Stimulated activated CD4-positive, alpha-beta T cell treated with anti-CD3 and anti-CD28 coated beads, Interleukin-15, amount 100 ng/mL, for 48 hours (primary cell): Measurements from ENCODE around the gene LAMC2.

Experiments used
- DNase-seq, 2 donors: peaks; one replicate each; pipeline ENCODE4 v3.0.0-alpha.2; 2020; ENCODE audit warnings: low read depth in 2 of 2

LAMC2 gene

DNA sequence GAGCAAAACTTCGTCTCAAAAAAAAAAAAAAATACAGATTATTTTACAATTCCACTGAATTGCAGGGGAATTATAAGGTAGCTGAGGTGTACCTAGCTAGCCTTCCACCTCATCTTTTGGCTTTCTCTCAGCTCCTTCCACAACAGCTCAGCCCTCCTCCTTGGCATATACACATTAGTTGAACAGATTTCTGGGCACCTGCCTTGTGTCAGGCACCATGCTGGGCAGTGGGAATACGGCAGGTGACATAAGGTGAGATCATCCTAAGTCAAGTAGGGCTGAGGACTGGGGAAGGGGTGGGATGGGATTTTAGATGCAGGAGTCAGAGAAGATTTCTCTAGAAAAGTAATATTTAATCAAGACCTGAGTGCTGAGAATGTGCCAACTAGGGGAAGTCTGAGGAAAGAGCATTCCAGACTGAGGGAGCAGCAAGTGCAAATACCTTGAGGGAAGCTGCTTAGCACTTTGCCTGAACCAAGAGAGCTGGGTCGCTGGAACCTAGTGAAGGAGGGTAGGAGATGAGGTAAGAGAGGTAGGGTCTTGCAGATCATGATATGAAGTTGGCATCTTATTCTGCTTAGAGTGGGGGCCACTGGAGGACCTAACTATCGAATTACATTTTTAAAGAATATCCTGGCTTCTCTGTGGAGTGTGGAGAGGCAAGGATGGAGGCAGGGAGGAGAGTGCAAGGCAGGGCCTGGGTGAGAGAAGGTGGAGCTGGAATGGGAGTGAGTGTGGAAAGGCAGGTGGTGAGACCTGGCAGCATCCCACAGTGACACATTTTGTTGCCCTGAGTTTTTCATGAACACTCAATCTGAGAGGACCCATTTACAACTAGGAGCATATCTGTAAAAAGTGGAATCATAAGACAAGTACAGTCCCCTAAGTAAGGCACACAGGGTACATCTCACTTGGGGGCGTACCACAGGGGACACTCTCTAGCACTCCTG, 28.2 kb downstream of the LAMC2 start:
- DNase-seq, result no peak

DNA sequence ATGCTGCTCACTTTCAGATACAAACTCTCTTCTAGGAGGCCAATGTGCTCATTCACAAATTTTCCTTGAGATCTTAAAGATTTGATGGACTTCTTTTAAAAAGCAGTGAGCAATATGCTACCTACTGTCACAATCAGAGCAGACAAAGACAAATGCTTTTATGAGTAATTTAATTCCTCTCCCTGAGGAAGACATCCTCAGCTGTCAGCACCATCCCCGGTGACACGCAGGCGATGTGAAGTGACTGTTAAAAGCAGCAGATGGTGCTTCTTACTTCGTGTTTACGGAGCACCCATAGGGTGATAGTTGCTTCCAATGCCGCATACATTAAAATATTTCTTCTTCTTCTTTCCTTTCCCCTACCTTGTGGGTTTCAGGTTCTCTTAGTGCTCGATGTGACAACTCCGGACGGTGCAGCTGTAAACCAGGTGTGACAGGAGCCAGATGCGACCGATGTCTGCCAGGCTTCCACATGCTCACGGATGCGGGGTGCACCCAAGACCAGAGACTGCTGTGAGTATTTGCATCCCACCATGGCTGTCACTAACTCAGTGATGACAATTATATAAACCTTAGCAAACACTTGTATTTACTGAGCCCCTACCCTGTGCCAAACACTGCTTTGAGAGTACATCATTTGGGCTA, 29.1 kb downstream of the LAMC2 start:
- DNase-seq, result no peak

DNA sequence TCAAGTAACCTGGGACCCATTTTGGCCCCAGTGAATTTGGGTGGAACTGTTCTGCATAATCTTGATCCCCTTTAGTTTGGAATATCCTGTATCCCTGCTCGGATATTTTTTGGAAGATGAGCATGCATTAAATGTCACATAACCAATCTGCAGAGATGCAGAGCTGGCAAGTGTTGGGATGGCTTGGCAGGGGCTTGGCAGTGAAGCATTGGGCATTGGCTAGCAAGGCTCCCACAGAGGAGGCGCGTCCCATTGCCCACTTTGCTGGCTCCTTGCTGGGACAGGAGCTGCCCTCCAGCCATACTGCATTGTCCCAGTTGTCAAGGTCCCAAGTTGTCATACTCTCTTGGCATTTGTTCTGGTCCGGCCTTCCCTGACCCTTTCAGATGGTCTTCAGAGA, 29.9 kb downstream of the LAMC2 start:
- DNase-seq, result no peak

DNA sequence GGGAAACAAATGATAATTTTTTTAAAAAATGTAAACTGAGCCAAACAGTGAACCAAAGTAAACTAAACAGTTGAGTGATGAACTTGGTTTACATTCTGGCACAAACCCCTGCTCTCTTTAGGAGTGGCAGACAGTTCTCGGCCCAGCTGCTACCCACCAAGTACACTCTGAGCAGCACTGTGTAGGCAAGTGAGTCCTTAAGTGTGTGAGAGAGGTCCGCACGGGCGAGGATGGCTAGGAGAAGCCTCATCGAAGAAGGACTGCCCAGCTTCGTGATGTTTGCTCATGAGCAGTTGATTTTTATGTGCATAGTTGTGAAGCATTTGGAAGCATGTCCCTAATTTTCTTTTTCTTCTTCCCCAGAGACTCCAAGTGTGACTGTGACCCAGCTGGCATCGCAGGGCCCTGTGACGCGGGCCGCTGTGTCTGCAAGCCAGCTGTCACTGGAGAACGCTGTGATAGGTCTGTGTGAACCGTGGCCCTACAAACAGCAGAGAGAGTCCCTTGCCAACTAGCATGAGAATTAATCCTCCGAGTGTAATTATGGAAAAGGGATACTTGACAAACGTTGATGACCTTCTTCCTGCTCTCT, 32.1 kb downstream of the LAMC2 start:
- no peak for DNase-seq

DNA sequence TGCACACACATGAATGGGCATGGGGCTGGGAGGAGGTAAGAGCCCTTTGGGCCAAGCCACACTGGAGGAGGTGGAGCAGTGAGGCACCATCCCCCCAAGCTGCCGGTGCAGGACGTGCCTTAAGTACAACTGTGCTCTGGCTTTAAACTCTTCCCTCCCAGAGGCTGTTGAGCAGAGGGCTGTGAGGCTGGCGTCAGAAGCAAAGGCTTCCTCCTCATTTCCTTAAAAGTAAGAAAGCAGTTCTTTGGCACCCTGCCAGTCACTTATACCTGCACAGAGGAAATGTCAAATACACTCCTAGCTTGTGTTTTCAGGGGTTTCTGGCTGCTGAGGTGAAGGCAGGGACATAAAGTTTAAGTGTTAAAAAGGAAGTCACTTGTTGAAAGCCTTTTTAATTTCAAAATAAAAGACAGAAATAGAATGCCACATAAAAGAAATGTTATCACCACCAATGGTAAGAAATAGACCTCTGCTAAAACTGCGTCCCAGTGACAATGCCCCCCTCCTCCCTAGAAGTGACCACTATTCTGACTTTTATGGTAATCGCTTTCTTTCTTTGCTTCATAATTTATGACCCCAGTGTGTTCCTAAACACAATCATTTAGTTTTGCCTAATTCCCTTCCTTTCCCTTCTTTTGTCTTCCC, 33.0 kb downstream of the LAMC2 start:
- DNase-seq, result peak in 1 of 2 donors; percentile 6

DNA sequence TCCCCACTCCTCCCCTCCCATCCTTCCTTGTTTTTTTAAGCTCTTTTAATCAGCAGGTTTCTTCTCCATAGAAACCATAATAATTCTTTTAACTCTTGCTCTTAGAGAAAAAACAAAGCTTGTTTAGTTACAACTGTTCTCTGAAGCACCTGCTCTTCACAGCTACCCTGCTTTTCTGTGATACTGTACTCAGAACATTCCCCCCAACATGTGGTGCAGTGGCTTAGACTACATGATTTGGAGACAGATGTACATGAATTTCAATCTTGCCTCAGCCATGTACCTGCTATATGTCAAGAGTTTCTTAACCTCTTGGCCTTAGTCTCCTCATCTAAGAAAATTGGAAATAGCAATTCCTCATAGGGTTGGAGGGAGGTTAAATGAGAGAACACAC, 33.5 kb downstream of the LAMC2 start:
- DNase-seq, result no peak

DNA sequence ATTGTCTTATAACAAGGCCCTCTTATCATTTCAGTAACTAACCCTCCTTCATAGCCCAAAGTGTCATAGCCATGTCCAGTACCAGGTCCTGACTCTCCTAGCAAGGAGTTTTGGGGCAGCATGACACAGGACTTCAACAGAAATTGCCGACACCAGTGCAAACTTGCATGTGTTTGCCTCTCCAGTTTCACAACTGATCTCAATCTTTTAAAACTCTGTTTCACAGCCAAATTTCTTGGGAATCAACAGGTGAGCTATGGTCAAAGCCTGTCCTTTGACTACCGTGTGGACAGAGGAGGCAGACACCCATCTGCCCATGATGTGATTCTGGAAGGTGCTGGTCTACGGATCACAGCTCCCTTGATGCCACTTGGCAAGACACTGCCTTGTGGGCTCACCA, 36.8 kb downstream of the LAMC2 start:
- no peak for DNase-seq

DNA sequence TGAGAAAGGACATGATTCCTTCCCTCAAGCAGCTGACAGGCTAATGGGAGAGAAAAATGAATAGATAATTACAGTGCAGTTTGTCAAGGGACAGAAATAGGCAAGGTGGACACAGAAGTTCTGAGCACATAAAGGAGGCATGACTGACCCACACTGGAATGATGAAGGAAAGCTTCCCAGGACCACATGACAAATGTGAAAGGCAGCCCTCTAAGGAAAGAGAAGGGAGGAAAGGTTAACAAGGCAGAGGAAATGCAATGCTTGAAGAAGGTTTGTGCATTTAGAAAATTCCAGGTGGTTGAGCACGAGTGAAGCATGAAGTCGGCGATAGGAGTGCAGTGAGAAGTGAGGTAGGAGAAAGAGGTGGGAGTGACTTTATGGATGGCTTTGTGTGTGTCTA, 37.4 kb downstream of the LAMC2 start:
- no peak for DNase-seq

DNA sequence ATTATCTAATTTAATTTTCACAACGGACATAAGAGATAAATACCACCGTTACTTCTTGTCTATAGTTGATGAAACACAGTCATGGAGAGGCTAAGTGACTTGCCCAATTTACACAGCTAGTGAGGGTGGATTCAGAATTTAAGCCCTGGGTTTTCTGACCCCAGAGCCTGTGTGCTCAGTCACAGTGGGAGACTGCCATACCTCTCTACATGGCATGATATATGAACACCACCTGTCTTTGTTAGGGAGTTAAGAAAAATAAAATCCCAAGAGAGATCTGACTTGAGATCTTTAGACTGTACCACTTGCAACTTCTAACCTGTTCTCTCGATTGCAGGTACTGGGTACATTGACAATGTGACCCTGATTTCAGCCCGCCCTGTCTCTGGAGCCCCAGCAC, 40.3 kb downstream of the LAMC2 start:
- DNase-seq, result no peak

DNA sequence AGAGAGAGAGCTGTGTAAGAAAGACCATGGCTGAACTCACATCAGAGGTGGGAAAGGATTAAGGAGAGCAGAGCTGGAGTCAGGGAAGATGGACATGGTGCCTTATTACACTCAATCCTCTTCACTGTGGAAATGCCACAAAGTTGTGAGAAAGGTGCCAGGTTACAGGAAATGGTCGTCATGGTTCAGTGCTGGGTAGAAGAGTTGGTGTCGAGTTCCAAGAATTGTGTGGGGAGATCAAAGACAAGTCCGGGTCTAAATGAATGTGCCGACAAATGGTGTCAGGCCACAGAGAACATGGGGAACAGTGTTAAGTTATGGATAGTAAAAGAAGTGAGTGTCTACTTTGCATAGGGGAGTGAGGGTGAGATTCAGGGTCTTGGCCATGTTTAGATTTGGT, 40.9 kb downstream of the LAMC2 start:
- DNase-seq, result no peak

DNA sequence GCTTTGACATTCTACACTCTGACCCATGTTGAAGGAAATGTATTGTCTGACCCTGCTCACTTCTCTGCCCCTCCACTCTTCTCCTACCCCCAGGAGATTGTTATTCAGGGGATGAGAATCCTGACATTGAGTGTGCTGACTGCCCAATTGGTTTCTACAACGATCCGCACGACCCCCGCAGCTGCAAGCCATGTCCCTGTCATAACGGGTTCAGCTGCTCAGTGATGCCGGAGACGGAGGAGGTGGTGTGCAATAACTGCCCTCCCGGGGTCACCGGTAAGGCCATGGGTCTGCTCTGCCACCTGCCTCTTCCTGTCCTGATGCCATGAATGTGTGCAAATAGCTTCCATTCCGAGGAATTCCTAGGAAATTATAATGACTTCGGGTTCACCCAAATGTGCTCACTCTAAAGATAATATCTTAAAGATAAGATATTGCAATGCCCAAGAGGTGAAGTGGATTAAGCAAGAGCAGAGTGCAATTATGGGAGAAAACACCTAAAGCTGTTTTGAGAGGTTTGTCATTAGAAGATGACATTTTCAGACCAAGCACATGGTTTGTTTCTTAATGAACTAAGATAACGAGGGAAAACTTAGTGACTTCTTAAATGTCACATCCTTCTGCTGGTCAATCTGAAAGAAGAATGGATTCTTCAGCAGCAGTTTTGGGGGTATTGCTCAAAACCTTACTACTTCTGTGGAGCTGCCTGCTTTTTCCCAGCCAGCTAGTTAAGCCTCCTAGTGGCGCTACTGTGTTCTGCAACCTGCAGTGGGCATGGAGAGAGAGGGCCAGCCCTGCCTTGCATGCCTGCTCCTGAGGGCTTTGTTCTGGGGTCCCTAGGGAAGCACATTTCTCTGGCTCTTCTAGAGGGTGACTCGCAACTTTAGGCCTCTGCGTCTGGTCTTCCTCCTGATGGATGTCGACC, 41.6 kb downstream of the LAMC2 start:
- DNase-seq, result peak in 1 of 2 donors; percentile 14

DNA sequence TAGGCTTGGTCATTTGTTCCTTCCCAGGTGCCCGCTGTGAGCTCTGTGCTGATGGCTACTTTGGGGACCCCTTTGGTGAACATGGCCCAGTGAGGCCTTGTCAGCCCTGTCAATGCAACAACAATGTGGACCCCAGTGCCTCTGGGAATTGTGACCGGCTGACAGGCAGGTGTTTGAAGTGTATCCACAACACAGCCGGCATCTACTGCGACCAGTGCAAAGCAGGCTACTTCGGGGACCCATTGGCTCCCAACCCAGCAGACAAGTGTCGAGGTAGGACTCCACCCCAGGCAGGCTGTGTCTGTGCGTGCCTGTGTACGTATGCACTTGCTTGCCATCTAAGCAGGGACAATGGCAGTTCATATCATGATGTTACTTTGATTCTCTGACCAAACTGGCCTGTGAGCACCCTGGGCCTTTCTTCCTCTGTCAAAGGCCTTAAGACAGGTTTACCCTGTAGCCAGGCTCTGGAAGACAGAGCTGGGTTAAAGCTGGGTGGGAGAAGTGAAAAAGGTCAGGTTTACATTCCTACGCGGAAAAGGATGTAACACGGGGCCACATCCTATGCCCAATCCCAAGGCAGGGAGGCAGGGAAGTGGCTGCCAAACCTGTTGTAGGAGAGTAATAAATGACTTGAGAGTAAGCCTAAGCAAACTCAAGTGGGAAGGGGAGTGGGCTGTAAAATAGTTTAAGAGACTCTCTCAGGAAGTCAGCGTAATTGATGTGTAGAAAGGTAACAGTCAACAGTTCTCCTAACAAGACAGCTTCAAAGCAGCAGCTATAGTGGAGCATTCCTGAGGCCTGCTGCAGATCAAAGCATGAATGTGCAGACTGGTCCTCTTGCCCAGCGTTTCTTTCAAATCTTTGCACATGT, 42.5 kb downstream of the LAMC2 start:
- DNase-seq, result no peak

DNA sequence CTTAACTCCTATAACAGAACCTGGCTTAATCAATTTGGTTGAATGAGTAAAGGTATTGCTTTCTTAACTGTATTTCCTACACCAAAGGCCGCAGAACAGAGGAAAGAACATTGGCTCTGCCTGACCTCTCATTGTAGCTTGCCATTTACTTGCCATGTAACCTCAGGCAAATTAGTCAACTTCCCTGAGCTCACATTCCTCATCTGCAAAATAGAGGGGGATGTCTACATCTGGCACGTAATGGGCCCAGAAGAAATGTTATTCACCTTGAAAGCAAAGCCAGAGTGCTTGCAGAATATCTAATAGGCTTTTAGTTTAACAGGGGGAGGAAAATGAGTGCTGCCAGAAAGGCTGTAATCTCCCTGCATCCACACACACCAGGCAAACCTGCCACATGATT, 44.3 kb downstream of the LAMC2 start:
- no peak for DNase-seq

DNA sequence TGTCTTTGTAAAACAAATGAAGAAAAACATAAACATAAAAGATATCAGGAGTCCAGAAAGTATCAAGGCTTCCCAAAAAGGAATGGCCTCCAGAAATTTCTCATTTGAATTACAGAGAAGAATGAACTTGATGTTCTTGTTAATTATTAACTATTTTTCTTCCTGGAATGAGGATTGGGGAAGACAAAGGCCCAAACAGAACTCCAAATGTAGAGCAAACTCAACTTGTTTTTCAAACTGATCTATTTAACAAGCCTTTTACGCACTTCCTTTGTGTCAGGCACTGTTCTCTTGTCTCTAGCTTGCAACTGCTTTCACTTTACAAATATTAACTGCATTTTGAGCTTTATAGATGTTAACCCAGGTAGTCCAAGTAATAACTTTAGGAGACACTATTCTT, 45.5 kb downstream of the LAMC2 start:
- DNase-seq, result no peak

DNA sequence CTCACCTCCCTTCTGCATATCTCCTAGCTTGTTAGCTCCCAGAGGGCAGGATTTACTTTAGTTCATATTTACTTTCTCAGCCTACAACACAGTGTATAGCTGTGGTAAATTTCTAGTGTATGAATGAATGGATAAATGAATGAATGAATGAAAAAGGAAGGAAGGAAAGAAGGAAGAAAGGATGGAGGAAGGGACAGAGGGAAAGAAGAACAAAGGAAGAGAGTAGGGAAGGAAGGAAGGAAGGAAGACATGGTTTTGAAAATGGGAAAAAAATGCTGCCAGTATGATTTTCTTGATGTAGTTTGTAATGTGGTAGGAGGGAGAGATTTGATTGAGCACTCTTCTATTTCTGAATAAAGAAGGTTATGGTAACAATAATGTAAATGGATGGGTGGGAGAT, 47.0 kb downstream of the LAMC2 start:
- no peak for DNase-seq

DNA sequence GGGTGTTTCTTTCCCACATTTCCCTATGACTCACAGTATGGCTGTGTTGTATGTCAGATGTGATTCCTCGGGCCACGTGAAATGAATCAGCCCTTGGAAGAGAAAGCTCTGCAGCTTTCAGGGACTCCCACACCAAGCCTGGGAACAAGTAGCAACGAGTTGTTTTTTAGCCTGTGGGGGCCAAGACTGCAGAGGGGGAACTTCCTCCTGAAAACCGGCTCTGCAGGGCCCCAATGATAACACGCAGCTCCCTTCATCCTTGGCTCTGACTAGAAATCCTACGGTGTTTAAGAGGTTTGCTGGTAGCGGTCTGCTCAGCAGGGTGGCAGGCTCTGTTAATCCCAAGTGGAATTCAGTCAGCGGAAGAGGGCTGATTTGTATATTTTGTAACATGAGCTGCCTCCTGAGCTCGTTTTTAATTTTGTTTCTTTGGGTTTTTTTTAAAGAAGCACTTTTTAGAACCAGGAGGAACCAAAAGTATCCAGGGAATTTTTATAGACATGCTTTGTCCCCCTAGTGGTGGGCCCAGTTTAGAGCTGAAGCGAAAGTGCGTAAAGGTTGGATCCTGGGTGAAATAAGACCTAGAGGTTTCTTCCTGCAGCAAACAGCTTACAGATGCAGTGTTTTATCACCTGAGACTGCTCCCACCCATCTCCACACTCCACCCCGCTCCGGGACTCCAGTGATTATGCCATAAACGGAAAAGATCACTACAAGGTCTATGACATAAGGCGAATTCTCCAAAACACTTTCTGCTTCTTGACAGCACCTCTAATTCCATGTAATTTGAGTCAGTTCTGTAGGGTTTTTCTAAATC, 48.8 kb downstream of the LAMC2 start:
- no peak for DNase-seq

DNA sequence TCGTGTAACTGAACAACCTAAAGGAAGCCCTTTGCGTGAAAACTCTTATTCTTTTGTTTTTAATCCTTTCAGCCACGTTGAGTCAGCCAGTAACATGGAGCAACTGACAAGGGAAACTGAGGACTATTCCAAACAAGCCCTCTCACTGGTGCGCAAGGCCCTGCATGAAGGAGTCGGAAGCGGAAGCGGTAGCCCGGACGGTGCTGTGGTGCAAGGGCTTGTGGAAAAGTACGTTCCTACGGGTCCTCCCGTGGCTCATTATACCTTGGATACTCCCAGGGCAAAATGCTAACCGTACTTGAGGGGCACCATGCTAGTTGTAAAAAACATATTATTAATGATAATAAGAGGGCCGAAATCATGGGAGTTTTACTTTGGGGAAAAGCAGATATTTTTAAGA, 49.4 kb downstream of the LAMC2 start:
- no peak for DNase-seq

DNA sequence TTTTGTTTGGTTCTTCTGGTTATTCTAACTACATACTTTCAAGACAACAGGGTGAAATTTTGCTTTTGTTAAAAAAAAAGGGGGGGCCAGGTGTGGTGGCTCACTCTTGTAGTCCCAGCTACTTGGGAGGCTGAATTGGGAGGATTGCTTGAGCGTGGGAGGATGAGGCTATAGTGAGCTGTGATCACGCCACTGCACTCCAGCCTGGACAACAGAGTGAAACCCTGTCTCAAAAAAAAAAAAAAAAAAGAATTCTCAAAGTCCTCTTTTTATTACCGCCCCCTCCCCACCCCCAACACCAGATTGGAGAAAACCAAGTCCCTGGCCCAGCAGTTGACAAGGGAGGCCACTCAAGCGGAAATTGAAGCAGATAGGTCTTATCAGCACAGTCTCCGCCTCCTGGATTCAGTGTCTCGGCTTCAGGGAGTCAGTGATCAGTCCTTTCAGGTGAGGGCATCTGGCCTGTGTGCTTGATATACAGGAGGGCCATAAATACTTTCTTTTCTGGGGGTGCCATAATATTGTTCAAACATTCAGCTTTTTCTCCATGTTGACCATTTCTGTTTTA, 50.2 kb downstream of the LAMC2 start:
- no peak for DNase-seq

DNA sequence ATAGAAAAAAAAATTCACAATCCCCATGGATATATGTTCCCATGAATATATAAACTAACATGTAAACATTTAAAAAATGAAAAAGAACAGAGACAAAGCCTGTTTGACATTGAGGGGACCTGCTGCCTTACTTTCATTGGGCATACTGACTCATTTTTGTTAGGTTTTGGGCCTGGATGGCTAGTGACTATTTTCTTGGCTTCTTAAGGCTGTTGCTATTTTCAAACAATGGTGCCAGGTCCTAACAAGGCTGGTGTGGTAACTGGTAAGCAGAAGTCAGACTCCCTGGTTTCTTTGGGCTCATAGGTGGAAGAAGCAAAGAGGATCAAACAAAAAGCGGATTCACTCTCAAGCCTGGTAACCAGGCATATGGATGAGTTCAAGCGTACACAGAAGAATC, 51.0 kb downstream of the LAMC2 start:
- DNase-seq, result no peak
